Hepatocyte (in vitro differentiated cells): ENCODE measurements around the gene LYRM4.

Source experiments
- EZH2 ChIP-seq: fragments of 200-600 bp; sonication (generic); IDR thresholded peaks from 2 replicates; pipeline ENCODE4 v1.6.1; 2016; ENCODE audit warnings: antibody characterized with exemption, mild to moderate bottlenecking, borderline replicate concordance
- TF ChIP-seq, protein P1 (sequence below): fragments of 200-600 bp; sonication (generic); IDR thresholded peaks from 2 replicates; pipeline ENCODE4 v1.5.1; 2016; ENCODE audit warnings: antibody characterized with exemption, mild to moderate bottlenecking; ENCODE audit not compliant: poor library complexity

DNA sequence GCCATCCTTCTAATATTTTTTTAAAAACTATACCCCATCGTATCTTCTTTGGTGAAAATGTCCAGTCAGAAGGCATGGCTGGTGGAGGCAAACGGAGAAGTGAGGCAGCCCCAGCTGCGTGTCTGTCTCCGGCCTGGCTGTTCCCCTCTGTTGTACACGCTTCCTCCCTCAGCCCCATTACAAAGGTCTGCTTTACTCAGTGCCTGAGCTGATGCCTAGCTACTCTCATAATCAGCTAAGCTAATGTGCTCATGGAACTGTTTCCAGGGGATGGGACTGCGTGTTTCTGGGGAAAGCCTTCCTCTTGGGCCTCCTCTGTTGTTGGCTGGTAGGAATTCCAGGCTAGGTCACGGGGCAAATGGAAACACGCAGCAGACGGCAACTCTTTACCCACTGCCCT is 108.3 kb downstream of the LYRM4 start:
- TF ChIP-seq, protein P1, sequence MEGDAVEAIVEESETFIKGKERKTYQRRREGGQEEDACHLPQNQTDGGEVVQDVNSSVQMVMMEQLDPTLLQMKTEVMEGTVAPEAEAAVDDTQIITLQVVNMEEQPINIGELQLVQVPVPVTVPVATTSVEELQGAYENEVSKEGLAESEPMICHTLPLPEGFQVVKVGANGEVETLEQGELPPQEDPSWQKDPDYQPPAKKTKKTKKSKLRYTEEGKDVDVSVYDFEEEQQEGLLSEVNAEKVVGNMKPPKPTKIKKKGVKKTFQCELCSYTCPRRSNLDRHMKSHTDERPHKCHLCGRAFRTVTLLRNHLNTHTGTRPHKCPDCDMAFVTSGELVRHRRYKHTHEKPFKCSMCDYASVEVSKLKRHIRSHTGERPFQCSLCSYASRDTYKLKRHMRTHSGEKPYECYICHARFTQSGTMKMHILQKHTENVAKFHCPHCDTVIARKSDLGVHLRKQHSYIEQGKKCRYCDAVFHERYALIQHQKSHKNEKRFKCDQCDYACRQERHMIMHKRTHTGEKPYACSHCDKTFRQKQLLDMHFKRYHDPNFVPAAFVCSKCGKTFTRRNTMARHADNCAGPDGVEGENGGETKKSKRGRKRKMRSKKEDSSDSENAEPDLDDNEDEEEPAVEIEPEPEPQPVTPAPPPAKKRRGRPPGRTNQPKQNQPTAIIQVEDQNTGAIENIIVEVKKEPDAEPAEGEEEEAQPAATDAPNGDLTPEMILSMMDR, result no peak
- TF ChIP-seq EZH2, result no peak
